OCI-LY1 (cell line): ENCODE data around the gene AGPAT3.

Experiments
- H2AFZ ChIP-seq: fragments of 200-600 bp; sonication (generic), shearing (Covaris generic); 2 replicates; pipeline ENCODE4 v1.6.0; 2014; ENCODE audit warnings: antibody characterized with exemption, mild to moderate bottlenecking, low read length
- H3F3A ChIP-seq: fragments of 200-600 bp; sonication (generic), shearing (Covaris generic); 2 replicates; pipeline ENCODE4 v1.6.0; 2014; ENCODE audit warnings: mild to moderate bottlenecking, antibody characterized with exemption, low read length, moderate library complexity; ENCODE audit not compliant: insufficient read depth
- H3K27ac ChIP-seq: fragments of 200-600 bp; sonication (generic); 2 replicates; pipeline ENCODE4 v1.5.1; 2014; ENCODE audit warnings: low read length, mixed run types, mild to moderate bottlenecking, low read depth; ENCODE audit not compliant: poor library complexity, severe bottlenecking
- H3K27me3 ChIP-seq: fragments of 200-600 bp; sonication (generic); 2 replicates; pipeline ENCODE4 v1.6.0; 2014; ENCODE audit warnings: antibody characterized with exemption, mild to moderate bottlenecking, low read length, moderate library complexity; ENCODE audit not compliant: insufficient read depth
- H3K36me3 ChIP-seq: fragments of 200-600 bp; sonication (generic); 2 replicates; pipeline ENCODE4 v1.6.1; 2014; ENCODE audit warnings: mild to moderate bottlenecking, antibody characterized with exemption, low read length, moderate library complexity, mixed read lengths; ENCODE audit not compliant: insufficient read depth
- H3K4me1 ChIP-seq: fragments of 200-600 bp; sonication (generic); 2 replicates; pipeline ENCODE4 v1.5.1; 2014; ENCODE audit warnings: mild to moderate bottlenecking, low read length, moderate library complexity; ENCODE audit not compliant: insufficient read depth, severe bottlenecking
- H3K4me2 ChIP-seq: fragments of 200-600 bp; sonication (generic), shearing (Covaris generic); 2 replicates; pipeline ENCODE4 v1.6.1; 2014; ENCODE audit warnings: low read length
- H3K4me3 ChIP-seq: fragments of 200-600 bp; sonication (generic); 2 replicates; pipeline ENCODE4 v1.5.1; 2014; ENCODE audit warnings: low read length, low read depth, mild to moderate bottlenecking, mixed read lengths; ENCODE audit not compliant: poor library complexity, severe bottlenecking
- H3K79me2 ChIP-seq: fragments of 200-600 bp; shearing (Covaris generic); 2 replicates; pipeline ENCODE4 v1.6.1; 2016; ENCODE audit warnings: mixed run types, low read length, mixed read lengths; ENCODE audit not compliant: insufficient read depth
- H3K9ac ChIP-seq: fragments of 200-600 bp; sonication (generic), shearing (Covaris generic); 2 replicates; pipeline ENCODE4 v1.6.1; 2014; ENCODE audit warnings: mild to moderate bottlenecking, low read length, mixed read lengths
- H3K9me2 ChIP-seq: fragments of 200-600 bp; sonication (generic), shearing (Covaris generic); 2 replicates; pipeline ENCODE4 v1.6.1; 2014; ENCODE audit warnings: low read depth, mild to moderate bottlenecking, low read length, mixed read lengths
- H3K9me3 ChIP-seq: fragments of 200-600 bp; shearing (Covaris generic); 2 replicates; pipeline ENCODE4 v1.6.1; 2014; ENCODE audit warnings: low read length, mixed read lengths
- H4K20me1 ChIP-seq: fragments of 200-600 bp; sonication (generic), shearing (Covaris generic); 2 replicates; pipeline ENCODE4 v1.6.0; 2016; ENCODE audit warnings: mild to moderate bottlenecking, low read length; ENCODE audit not compliant: insufficient read depth
- EZH2 ChIP-seq: fragments of 200-600 bp; sonication (generic), shearing (Covaris generic); IDR thresholded peaks from 2 replicates; pipeline ENCODE4 v1.8.0; 2017; ENCODE audit warnings: borderline replicate concordance, mixed run types, mild to moderate bottlenecking, antibody characterized with exemption, low read length, moderate library complexity, mixed read lengths
- TF ChIP-seq, protein P1 (sequence below): fragments of 200-600 bp; sonication (generic), shearing (Covaris generic); IDR thresholded peaks from 2 replicates; pipeline ENCODE4 v1.5.1; 2017; ENCODE audit warnings: mild to moderate bottlenecking, antibody characterized with exemption, low read length, moderate library complexity, mixed read lengths

Gene AGPAT3

DNA sequence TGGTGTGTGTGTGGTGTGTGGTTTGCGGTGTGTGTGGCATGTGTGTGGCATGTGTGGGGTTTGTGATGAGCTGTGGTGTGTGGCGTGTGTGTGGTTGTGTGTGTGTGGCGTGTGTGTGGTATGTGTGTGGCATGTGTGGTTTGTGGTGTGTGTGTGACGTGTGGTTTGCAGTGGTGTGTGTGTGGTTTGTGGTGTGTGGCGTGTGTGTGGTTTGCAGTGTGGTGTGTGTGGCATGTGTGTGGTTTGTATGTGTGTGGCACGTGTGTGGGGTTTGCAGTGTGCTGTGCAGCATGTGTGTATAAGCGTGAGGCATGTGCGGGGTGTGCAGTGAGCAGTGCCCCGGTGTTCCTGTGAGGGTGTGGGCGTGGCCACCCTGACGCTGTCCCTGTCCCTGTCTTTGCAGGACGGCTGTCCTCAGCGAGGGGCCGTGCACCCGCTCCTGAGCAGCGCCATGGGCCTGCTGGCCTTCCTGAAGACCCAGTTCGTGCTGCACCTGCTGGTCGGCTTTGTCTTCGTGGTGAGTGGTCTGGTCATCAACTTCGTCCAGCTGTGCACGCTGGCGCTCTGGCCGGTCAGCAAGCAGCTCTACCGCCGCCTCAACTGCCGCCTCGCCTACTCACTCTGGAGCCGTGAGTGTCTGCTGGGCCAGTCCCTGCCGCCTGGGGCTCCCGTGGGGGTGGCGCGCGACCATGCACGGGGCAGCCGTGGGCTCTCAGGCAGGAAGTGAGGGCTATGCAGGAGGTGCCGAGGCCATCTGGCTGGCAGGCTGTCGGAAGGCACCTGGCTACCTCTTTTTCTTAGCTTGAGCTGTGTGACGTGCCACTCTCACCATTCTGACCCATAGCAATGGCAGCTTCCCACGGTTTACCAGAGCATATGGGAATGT is 94.5 kb downstream of the AGPAT3 start:
- no peak overlapping the region for H3K4me2 ChIP-seq
- no peaks in the 10 kb centered on the region for H3K9me2 ChIP-seq
- no peaks in the 10 kb centered on the region for H3K4me1 ChIP-seq
- H3K9me3 ChIP-seq: no peaks in the 10 kb centered on the region
- H3K79me2 ChIP-seq: no peaks in the 10 kb centered on the region
- no peak overlapping the region for H3K9ac ChIP-seq
- H3F3A ChIP-seq: no peaks in the 10 kb centered on the region
- no peak overlapping the region for H3K27ac ChIP-seq
- H2AFZ ChIP-seq: no peak overlapping the region
- peaks cover 16% of the 10 kb centered on the region for H3K36me3 ChIP-seq
- H4K20me1 ChIP-seq: no peaks in the 10 kb centered on the region
- TF ChIP-seq, protein P1, sequence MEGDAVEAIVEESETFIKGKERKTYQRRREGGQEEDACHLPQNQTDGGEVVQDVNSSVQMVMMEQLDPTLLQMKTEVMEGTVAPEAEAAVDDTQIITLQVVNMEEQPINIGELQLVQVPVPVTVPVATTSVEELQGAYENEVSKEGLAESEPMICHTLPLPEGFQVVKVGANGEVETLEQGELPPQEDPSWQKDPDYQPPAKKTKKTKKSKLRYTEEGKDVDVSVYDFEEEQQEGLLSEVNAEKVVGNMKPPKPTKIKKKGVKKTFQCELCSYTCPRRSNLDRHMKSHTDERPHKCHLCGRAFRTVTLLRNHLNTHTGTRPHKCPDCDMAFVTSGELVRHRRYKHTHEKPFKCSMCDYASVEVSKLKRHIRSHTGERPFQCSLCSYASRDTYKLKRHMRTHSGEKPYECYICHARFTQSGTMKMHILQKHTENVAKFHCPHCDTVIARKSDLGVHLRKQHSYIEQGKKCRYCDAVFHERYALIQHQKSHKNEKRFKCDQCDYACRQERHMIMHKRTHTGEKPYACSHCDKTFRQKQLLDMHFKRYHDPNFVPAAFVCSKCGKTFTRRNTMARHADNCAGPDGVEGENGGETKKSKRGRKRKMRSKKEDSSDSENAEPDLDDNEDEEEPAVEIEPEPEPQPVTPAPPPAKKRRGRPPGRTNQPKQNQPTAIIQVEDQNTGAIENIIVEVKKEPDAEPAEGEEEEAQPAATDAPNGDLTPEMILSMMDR: no peak
- no peak for TF ChIP-seq EZH2
- no peaks in the 10 kb centered on the region for H3K27me3 ChIP-seq
- H3K4me3 ChIP-seq: no peak overlapping the region

DNA sequence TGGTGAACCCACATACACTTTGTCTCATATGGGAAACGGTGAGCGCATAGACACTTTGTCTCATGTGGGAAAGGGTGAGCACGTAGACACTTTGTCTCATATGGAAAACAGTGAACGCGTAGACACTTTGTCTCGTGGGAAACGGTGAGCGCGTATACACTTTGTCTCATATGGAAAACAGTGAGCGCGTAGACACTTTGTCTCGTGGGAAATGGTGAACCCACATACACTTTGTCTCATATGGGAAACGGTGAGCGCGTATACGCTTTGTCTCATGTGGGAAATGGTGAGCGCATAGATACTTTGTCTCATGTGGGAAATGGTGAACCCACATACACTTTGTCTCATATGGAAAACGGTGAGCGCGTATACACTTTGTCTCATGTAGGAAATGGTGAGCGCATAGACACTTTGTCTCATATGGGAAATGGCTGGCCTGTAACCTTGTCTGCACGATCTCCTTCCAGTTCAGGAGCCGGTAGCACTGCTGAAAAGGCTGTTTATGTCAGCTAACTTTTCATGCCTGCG is 96.4 kb downstream of the AGPAT3 start:
- Histone ChIP-seq H3K27ac (no peak overlapping the region), H3K79me2 (no peaks in the 10 kb centered on the region), H3K36me3 (peaks cover 16% of the 10 kb centered on the region), H3K4me2 (no peak overlapping the region), H3K4me1 (no peaks in the 10 kb centered on the region), H3K9me3 (no peaks in the 10 kb centered on the region), H3K9me2 (no peaks in the 10 kb centered on the region), H2AFZ (no peak overlapping the region), H3K9ac (no peak overlapping the region), H4K20me1 (no peaks in the 10 kb centered on the region), H3K4me3 (no peak overlapping the region), H3K27me3 (no peaks in the 10 kb centered on the region), H3F3A (no peaks in the 10 kb centered on the region)
- TF ChIP-seq EZH2: no peak
- TF ChIP-seq, protein P1: no peak

DNA sequence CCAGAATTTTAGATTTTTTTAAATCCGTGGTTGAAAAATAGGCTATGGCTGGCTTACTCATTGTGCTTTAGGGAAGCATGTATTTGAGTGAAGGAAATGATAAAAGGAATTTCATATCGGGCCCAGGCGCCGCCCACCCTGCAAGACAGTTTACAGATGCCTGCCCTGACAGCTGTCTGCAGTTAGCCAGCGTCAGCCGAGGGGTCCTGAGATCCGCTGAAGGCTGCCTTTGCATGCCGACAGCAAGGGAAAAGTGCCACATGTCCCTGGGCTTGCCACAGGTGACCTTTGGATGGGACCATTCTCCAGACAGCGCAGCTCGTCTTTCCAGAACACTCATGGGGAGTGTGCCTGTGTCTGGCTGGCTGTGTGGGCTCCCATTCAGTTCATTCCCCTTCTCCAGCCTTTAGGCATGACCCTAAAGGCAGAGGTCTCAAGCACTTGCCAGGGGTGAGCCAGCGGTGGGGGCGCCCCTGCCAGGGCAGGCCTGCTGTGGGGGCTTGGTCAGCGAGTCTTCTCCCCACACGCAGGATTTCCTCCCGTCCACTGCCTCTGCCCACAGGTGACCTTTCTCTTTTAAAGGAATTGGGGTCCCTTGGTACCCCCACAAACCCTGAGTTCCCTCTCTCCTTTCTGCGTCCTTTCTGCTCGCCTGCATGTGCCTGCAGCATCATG is 101.0 kb downstream of the AGPAT3 start:
- H3K4me1 ChIP-seq: no peaks in the 10 kb centered on the region
- H3K9ac ChIP-seq: no peak overlapping the region
- H3K36me3 ChIP-seq: peaks cover 15% of the 10 kb centered on the region
- H3K4me3 ChIP-seq: no peak overlapping the region
- H3K27me3 ChIP-seq: no peaks in the 10 kb centered on the region
- H4K20me1 ChIP-seq: no peaks in the 10 kb centered on the region
- H3K9me2 ChIP-seq: no peaks in the 10 kb centered on the region
- H3K27ac ChIP-seq: no peak overlapping the region
- H3K4me2 ChIP-seq: no peak overlapping the region
- H3F3A ChIP-seq: no peaks in the 10 kb centered on the region
- H3K9me3 ChIP-seq: no peaks in the 10 kb centered on the region
- no peak for TF ChIP-seq EZH2
- TF ChIP-seq, protein P1: no peak
- no peak overlapping the region for H2AFZ ChIP-seq
- H3K79me2 ChIP-seq: no peaks in the 10 kb centered on the region
